SU-DHL-6 (cell line): ENCODE measurements around the gene CDH13.

Experiments used
- H2AFZ ChIP-seq: fragments of 200-600 bp; sonication (generic); 2 replicates; pipeline ENCODE4 v1.6.1; 2014; ENCODE audit warnings: low read depth, mild to moderate bottlenecking, moderate library complexity, mixed read lengths, antibody characterized with exemption, low read length; ENCODE audit not compliant: severe bottlenecking
- H3F3A ChIP-seq: fragments of 200-600 bp; shearing (Covaris generic); 2 replicates; pipeline ENCODE4 v1.6.0; 2016; ENCODE audit warnings: antibody characterized with exemption, mild to moderate bottlenecking; ENCODE audit not compliant: insufficient read depth
- H3K27ac ChIP-seq: fragments of 200-600 bp; sonication (generic); 2 replicates; pipeline ENCODE4 v1.5.1; 2016; ENCODE audit warnings: low read depth, mild to moderate bottlenecking, low read length, moderate library complexity, mixed read lengths
- H3K27me3 ChIP-seq: fragments of 200-600 bp; sonication (generic), shearing (Covaris generic); 2 replicates; pipeline ENCODE4 v1.6.0; 2014; ENCODE audit warnings: mild to moderate bottlenecking, low read length
- H3K36me3 ChIP-seq: fragments of 200-600 bp; sonication (generic); 2 replicates; pipeline ENCODE4 v1.6.1; 2014; ENCODE audit warnings: mild to moderate bottlenecking, low read length, mixed read lengths
- H3K4me2 ChIP-seq: fragments of 300-600, 200-600 bp; shearing (Covaris generic), sonication (generic); 2 replicates; pipeline ENCODE4 v1.6.0; 2014; ENCODE audit warnings: low read length, low read depth, mild to moderate bottlenecking; ENCODE audit not compliant: poor library complexity, severe bottlenecking
- H3K4me3 ChIP-seq: fragments of 200-600 bp; sonication (generic); 2 replicates; pipeline ENCODE4 v1.5.1; 2014; ENCODE audit warnings: antibody characterized with exemption, low read length, mild to moderate bottlenecking, mixed read lengths; ENCODE audit not compliant: insufficient read depth, poor library complexity, severe bottlenecking
- H3K79me2 ChIP-seq: fragments of 200-600 bp; sonication (generic); 2 replicates; pipeline ENCODE4 v1.6.1; 2014; ENCODE audit warnings: mild to moderate bottlenecking, low read length, moderate library complexity; ENCODE audit not compliant: insufficient read depth
- H3K9ac ChIP-seq: fragments of 200-600 bp; sonication (generic); 2 replicates; pipeline ENCODE4 v1.7.0; 2014; ENCODE audit warnings: mild to moderate bottlenecking, low read length
- H3K9me2 ChIP-seq: fragments of 200-600 bp; sonication (generic); replicated peaks from 2 replicates; pipeline ENCODE4 v1.6.1; 2014; ENCODE audit warnings: low read length; ENCODE audit not compliant: insufficient read depth
- H3K9me3 ChIP-seq: fragments of 200-600 bp; sonication (generic); 2 replicates; pipeline ENCODE4 v1.6.1; 2014; ENCODE audit warnings: low read length, mixed read lengths; ENCODE audit not compliant: insufficient read depth
- H4K20me1 ChIP-seq: fragments of 200-600 bp; sonication (generic); 2 replicates; pipeline ENCODE4 v1.6.1; 2014; ENCODE audit warnings: low read depth, mild to moderate bottlenecking, antibody characterized with exemption, low read length, moderate library complexity, mixed read lengths
- CTCF ChIP-seq: fragments of 200-600 bp; sonication (generic); IDR thresholded peaks from one replicate; pipeline ENCODE4 v1.5.1; 2017; ENCODE audit warnings: antibody characterized with exemption, mild to moderate bottlenecking, low read length, moderate library complexity; ENCODE audit not compliant: insufficient read depth, poor library complexity, severe bottlenecking
- EZH2phosphoT487 ChIP-seq: fragments of 200-600 bp; sonication (generic), shearing (Covaris generic); conservative IDR thresholded peaks from 2 replicates; pipeline ENCODE4 v1.6.1; 2018; ENCODE audit warnings: mild to moderate bottlenecking, antibody characterized with exemption, low read length, moderate library complexity, mixed read lengths

Gene CDH13

GRCh38 chr16:83494459-83494858 lies 867.7 kb downstream of the CDH13 start:
- no peak overlapping the region for H3K4me3 ChIP-seq
- no peaks in the 10 kb centered on the region for H3K36me3 ChIP-seq
- H3K79me2 ChIP-seq, result no peaks in the 10 kb centered on the region
- no peak overlapping the region for H3K9ac ChIP-seq
- H3K4me2 ChIP-seq, result no peak overlapping the region
- H3F3A ChIP-seq, result no peaks in the 10 kb centered on the region
- no peaks in the 10 kb centered on the region for H4K20me1 ChIP-seq
- no peak overlapping the region for H3K27ac ChIP-seq
- H3K27me3 ChIP-seq, result no peaks in the 10 kb centered on the region; the same call in 1 of the 2 replicates
- no peaks in the 10 kb centered on the region for H3K9me2 ChIP-seq
- TF ChIP-seq EZH2phosphoT487 (no peak), CTCF (no peak)
- H2AFZ ChIP-seq, result no peak overlapping the region
- H3K9me3 ChIP-seq, result no peaks in the 10 kb centered on the region

DNA sequence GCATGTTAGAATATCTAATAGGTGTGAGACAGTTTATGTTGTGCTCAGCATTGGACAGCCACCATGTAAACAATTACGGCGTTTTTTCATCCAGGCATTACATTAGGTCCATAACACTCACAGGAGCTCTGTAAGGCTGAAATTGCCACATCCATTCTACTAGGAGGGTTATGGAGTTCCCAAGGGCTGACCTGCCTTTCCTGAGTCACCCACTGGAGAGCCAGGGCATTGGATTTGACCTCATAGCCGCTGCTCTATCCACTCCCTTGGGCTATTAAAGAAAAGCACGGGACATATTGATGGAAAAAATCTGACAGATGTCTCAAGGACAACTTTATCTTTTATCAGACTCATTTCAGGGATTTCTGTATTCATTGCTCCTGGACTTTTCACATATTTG lies 874.7 kb downstream of the CDH13 start:
- no peaks in the 10 kb centered on the region for H3K27me3 ChIP-seq

GRCh38 chr16:83508295-83508694 lies 881.5 kb downstream of the CDH13 start:
- Histone ChIP-seq H2AFZ (no peak overlapping the region), H3F3A (no peaks in the 10 kb centered on the region), H3K4me2 (no peak overlapping the region), H3K36me3 (no peaks in the 10 kb centered on the region), H3K9me2 (no peaks in the 10 kb centered on the region), H3K27me3 (no peaks in the 10 kb centered on the region), H3K4me3 (no peak overlapping the region), H3K9ac (no peak overlapping the region), H3K9me3 (no peaks in the 10 kb centered on the region), H3K27ac (no peak overlapping the region), H4K20me1 (no peaks in the 10 kb centered on the region), H3K79me2 (no peaks in the 10 kb centered on the region)
- TF ChIP-seq CTCF (no peak), EZH2phosphoT487 (no peak)

More for the DNA sequence above, 874.7 kb downstream of the CDH13 start:
- Histone ChIP-seq H3K9me3 (no peaks in the 10 kb centered on the region), H3K9me2 (no peaks in the 10 kb centered on the region), H3K36me3 (no peaks in the 10 kb centered on the region), H4K20me1 (no peaks in the 10 kb centered on the region), H3K79me2 (no peaks in the 10 kb centered on the region), H3F3A (no peaks in the 10 kb centered on the region), H3K4me3 (no peak overlapping the region), H3K4me2 (no peak overlapping the region), H3K9ac (no peak overlapping the region), H2AFZ (no peak overlapping the region), H3K27ac (no peak overlapping the region)
- no peak for TF ChIP-seq EZH2phosphoT487
- TF ChIP-seq CTCF, result no peak
